ENCODE results near the gene SETBP1. TPM values are rescaled to one million over a fixed set of nuclear protein-coding genes. Genes with fewer than 3 reads are reported as not detected.

The SETBP1 gene
- total RNA-seq, 1 experiment from 2014 or later, result 0.05 TPM

DNA sequence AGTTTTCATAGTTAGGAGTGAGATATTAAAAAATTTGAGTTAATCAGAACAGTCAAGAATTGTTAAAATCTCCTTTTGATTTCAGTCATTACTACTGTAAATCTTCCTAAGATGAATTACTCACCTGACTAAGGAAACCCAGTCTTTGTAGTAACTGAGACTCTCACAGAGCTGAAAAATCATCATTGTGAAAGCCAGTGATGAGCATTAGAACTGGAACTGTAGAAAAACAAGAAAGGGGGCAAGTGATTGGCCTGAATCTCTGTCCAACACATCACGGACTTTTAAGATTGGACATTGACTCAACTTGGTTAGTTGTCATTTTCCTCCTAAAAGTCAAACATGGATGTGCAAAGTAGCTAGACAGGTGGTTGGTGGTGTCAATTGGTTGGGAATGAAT, 21.9 kb downstream of the SETBP1 start:
- CTCF ChIA-PET, result no interaction called here
- Histone ChIP-seq H3K36me3 (ENCODE audit: control insufficient read depth in 1 of 2, insufficient read depth in 2 of 2, low read length in 2 of 2) (no peaks in the 10 kb centered on the region), H3K9ac (ENCODE audit: low read length) (no peak overlapping the region)

More for the DNA sequence above, 21.9 kb downstream of the SETBP1 start:
- ChIA-PET RAD21 (ENCODE audit: low non-redundant PET in 1 of 2, low total read pairs in 2 of 2, uncharacterized antibody in 2 of 2, unreplicated experiment in 2 of 2) (no interaction called here), POLR2A (no interaction called here)
- no TSS peak for BruUV-seq (replicated peaks)
- Histone ChIP-seq H3K27me3 (ENCODE audit: insufficient read depth, low read length) (no peaks in the 10 kb centered on the region), H2AFZ (ENCODE audit: low read depth, low read length, poor library complexity, severe bottlenecking) (no peak overlapping the region), H3K4me3 (replicated peaks in 1 of 2; ENCODE audit: low read depth in 1 of 2, low read length in 2 of 2) (no peak overlapping the region), H3K4me2 (ENCODE audit: low read length) (no peak overlapping the region), H3K27ac (ENCODE audit: low read depth, low read length) (no peak overlapping the region), H3K9me2 (ENCODE audit: insufficient read depth) (no peaks in the 10 kb centered on the region), H3K4me1 (ENCODE audit: control insufficient read depth in 1 of 2, insufficient read depth in 2 of 2, low read length in 2 of 2) (no peaks in the 10 kb centered on the region), H4K20me1 (ENCODE audit: insufficient read depth) (no peaks in the 10 kb centered on the region), H3K9me3 (ENCODE audit: control insufficient read depth in 1 of 2, insufficient read depth in 1 of 2, low read depth in 1 of 2, low read length in 2 of 2) (peaks cover 0 to 38% of the 10 kb centered on the region in 2 experiments; a peak in 2 of 4 replicates), H3K79me2 (ENCODE audit: insufficient read depth, low read length) (no peaks in the 10 kb centered on the region)
- intact Hi-C loops (cut with micrococcal nuclease), result no loop called here
- ATAC-seq, result no peak
- no peak for DNase-seq (ENCODE audit: low read depth, low spot score)
- TF ChIP-seq, protein P1, sequence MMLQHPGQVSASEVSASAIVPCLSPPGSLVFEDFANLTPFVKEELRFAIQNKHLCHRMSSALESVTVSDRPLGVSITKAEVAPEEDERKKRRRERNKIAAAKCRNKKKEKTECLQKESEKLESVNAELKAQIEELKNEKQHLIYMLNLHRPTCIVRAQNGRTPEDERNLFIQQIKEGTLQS (IDR thresholded peaks at IDR 0.05), result no peak
- no peak for TF ChIP-seq EZH2phosphoT487 (IDR thresholded peaks at IDR 0.05; ENCODE audit: borderline replicate concordance)
- TF ChIP-seq, protein P2, sequence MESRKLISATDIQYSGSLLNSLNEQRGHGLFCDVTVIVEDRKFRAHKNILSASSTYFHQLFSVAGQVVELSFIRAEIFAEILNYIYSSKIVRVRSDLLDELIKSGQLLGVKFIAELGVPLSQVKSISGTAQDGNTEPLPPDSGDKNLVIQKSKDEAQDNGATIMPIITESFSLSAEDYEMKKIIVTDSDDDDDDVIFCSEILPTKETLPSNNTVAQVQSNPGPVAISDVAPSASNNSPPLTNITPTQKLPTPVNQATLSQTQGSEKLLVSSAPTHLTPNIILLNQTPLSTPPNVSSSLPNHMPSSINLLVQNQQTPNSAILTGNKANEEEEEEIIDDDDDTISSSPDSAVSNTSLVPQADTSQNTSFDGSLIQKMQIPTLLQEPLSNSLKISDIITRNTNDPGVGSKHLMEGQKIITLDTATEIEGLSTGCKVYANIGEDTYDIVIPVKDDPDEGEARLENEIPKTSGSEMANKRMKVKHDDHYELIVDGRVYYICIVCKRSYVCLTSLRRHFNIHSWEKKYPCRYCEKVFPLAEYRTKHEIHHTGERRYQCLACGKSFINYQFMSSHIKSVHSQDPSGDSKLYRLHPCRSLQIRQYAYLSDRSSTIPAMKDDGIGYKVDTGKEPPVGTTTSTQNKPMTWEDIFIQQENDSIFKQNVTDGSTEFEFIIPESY (IDR thresholded peaks at IDR 0.05; ENCODE audit: extremely low read depth, insufficient replicate concordance, low read length), result no peak
- no peak for TF ChIP-seq ELF1 (IDR thresholded peaks at IDR 0.05; ENCODE audit: borderline replicate concordance, low read depth)
- TF ChIP-seq JUND (IDR thresholded peaks at IDR 0.05), result no peak
- TF ChIP-seq SP1 (IDR thresholded peaks at IDR 0.05; ENCODE audit: low read depth), result no peak
- no peak for TF ChIP-seq TCF7L2 (IDR thresholded peaks at IDR 0.05; ENCODE audit: borderline replicate concordance, extremely low read depth, insufficient read depth, insufficient read length)
- no peak for TF ChIP-seq FOSL1 (IDR thresholded peaks at IDR 0.05; ENCODE audit: low read depth)
- TF ChIP-seq SRF (IDR thresholded peaks at IDR 0.05; ENCODE audit: low read depth), result no peak
- no peak for TF ChIP-seq CEBPB (IDR thresholded peaks at IDR 0.05; ENCODE audit: low read depth)
